HEK293T (cell line): ENCODE measurements around the gene ATAT1.

Experiments
- ARNT ChIP-seq: fragments of 450-650 bp; IDR thresholded peaks from 2 replicates; pipeline ENCODE4 v1.6.1; 2017; ENCODE audit warnings: mild to moderate bottlenecking
- BHLHE40 ChIP-seq: fragments of 450-650 bp; IDR thresholded peaks from 2 replicates; pipeline ENCODE4 v1.6.1; 2016; ENCODE audit warnings: mild to moderate bottlenecking, moderate library complexity, borderline replicate concordance
- CTBP1 ChIP-seq: fragments of 450-650 bp; IDR thresholded peaks from 2 replicates; pipeline ENCODE4 v1.6.1; 2016; ENCODE audit warnings: borderline replicate concordance
- FOXA1 ChIP-seq: fragments of 450-650 bp; IDR thresholded peaks from 2 replicates; pipeline ENCODE4 v1.6.1; 2016; ENCODE audit warnings: mild to moderate bottlenecking
- FOXK2 ChIP-seq: fragments of 450-650 bp; IDR thresholded peaks from 2 replicates; pipeline ENCODE4 v1.6.1; 2016; ENCODE audit warnings: mild to moderate bottlenecking
- FOXM1 ChIP-seq: fragments of 450-650 bp; IDR thresholded peaks from 2 replicates; pipeline ENCODE4 v1.6.1; 2017; ENCODE audit warnings: mild to moderate bottlenecking, borderline replicate concordance
- HDGF ChIP-seq: fragments of 450-650 bp; IDR thresholded peaks from 2 replicates; pipeline ENCODE4 v1.6.1; 2017; ENCODE audit warnings: antibody characterized with exemption, borderline replicate concordance
- L3MBTL2 ChIP-seq: fragments of 450-650 bp; conservative IDR thresholded peaks from 2 replicates; pipeline ENCODE4 v1.6.1; 2016; ENCODE audit warnings: mild to moderate bottlenecking
- SP1 ChIP-seq: fragments of 450-650 bp; IDR thresholded peaks from 2 replicates; pipeline ENCODE4 v1.6.1; 2017
- TARDBP ChIP-seq: fragments of 450-650 bp; IDR thresholded peaks from 2 replicates; pipeline ENCODE4 v1.6.1; 2016
- ZNF384 ChIP-seq: fragments of 450-650 bp; IDR thresholded peaks from 2 replicates; pipeline ENCODE4 v1.6.1; 2016

- no peak for TF ChIP-seq ARNT
- TF ChIP-seq SP1 = no peak
- TF ChIP-seq FOXM1 = no peak
- no peak for TF ChIP-seq L3MBTL2
- no peak for TF ChIP-seq HDGF
- no peak for TF ChIP-seq BHLHE40
- TF ChIP-seq ZNF384 = no peak
- TF ChIP-seq TARDBP = no peak
- TF ChIP-seq FOXK2 = no peak
- no peak for TF ChIP-seq FOXA1
- TF ChIP-seq CTBP1 = no peak
Measured at GRCh38 chr6:30610065-30610464, 16.6 kb upstream of the ATAT1 start.
